Muscle of arm (tissue), 12 donors: ENCODE measurements around the gene KLHL11. TPM values are rescaled to one million over a fixed set of nuclear protein-coding genes. Genes with fewer than 3 reads are reported as not detected.
"Not testable (repeated sequence)": the region's sequence is repeated elsewhere in the genome, so short reads cannot be mapped to it uniquely, and the experiment has no call there.

Source experiments
- DNase-seq: peaks from one replicate; pipeline ENCODE4 v3.0.0-alpha.2; 2013
- polyA plus RNA-seq, 12 donors: library from polyadenylated mRNA; unstranded; fragments of 120-200 nt; gene quantifications; one replicate each; pipeline ENCODE4 v1.2.1, GENCODE V29; 2013; ENCODE audit not compliant: insufficient read length in 12 of 12

KLHL11 gene
- polyA plus RNA-seq, 12 donors, result 4.7 to 8.1 (median 6.3) TPM; not detected in 1

DNA sequence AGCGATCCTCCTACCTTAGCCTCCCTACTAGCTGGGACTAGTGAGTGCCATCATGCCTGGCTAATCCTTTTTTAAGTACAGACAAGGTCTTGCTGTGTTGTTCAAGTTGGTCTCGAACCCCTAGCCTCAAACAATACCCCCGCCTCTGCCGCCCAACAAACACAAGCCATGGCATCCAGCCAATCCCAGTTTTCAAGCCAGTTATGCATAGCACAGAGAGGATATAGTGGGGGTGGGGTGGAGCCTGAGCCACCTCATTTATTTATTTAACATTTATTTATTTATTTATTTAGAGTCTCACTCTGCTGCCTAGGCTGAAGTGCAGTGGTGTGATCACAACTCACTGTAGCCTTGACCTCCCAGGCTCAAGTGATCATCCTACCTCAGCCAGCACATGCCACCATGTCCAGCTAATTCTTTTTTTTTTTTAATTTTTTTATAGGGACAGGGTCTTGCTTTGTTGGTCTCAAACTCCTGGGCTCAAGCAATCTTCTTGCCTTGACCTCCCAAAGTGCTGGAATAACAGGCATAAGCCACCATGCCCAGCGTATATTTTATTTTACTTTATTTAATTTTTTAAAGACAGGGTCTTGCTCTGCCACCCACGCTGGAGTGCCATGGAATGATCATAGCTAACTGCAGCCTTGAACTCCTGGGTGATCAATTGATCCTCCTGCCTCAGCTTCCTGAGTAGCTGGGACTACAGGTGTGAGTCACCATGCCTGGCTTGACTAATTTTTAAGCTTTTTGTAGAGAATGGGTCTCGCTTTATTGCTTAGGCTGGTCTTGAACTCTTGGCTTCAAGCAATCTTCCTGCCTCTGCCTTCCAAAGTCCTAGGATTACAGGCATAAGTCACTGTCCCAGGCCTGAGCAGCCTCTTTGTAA lies 26.2 kb upstream of the KLHL11 start:
- no peak for DNase-seq

DNA sequence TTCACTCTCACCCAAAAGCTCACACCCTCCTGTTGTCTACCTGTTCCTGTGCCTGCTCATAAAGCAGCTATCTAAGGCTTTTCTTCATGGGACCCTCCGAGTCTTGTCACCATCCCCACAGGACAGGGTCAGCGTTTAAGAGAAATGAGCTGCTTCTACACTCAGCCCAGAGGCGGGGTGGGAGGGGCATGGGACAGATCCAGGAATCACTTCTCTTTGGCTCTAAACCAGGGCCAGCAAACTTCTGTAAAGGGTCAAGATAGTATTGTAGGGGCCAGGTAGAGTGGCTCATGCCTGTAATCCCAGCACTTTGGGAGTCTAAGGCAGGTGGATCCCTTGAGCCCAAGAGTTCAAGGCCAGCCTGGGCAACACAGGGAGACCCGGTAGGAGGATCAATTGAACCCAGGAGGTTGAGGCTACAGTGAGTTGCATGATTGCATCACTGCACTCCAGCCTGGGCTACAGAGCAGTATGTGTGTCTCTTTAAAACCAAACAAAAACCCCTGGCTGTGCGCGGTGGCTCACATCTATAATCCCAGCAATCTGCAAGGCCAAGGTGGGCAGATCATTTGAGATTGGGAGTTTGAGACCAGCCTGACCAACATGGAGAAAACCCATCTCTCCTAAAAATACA lies 23.2 kb upstream of the KLHL11 start:
- DNase-seq, result no peak

- DNase-seq, result no peak
These were observed 20.5 kb upstream of the KLHL11 start for GRCh38 chr17:41885733-41886132.

- DNase-seq, result no peak
These were observed 17.5 kb upstream of the KLHL11 start for GRCh38 chr17:41882756-41883155.

DNA sequence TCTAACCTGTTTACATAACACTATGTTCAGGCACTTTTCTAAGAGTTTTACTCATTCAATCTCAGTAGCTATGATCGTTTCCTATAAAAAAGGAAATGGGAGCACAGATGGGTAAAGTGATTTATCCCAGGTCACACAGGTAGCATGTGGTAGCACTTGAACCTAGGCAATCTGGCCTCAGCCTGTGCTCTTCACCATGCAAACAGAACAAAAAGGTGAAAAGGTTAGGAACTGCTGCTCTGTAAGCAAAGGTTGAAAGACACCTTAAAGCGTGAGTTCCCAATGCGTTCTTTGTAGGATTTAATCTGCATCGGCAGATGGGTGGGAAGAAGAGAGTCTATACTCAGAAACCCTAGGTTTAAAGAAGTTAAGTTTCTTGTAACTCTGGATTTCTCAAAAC lies 14.9 kb upstream of the KLHL11 start:
- DNase-seq, result no peak

DNA sequence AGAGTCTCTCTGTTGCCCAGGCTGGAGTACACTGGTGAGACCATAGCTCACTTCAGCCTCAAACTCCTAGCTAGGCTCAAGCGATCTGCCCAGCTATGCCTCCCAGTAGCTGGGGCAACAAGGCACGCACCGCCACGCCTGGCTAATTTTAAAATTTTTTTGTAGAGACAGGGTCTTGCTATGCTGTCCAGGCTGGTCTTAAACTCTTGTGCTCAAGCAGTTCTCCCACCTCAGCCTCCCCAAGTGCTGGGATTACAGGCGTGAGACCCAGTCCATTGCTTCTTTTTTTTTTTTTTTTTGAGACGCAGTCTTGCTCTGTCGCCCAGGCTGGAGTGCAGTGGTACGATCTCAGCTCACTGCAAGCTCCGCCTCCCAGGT lies 9.1 kb upstream of the KLHL11 start:
- DNase-seq, result not testable (repeated sequence)

- no peak for DNase-seq
These were observed 8.5 kb upstream of the KLHL11 start for GRCh38 chr17:41873559-41874292.

GRCh38 chr17:41871789-41872188 lies 6.6 kb upstream of the KLHL11 start:
- DNase-seq, result no peak

DNA sequence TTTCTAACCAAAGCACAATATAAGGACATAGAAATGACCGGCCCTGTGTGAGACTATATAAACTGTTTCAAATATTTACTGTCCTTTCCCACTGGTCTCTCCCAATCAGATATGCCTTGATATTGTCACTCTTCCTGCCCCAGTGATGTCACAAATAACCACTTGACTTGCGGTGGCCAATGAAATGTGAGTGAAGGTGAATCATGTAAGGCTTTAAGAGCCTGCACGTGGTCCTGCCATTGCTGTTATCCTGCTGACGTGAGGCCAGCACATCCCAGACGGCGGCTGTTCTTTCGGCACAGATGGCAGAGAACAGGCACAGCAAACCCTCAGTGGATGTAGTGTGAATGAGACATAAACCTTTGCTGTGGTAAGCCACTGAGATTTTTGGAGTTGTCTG lies 5.4 kb upstream of the KLHL11 start:
- DNase-seq, result no peak

DNA sequence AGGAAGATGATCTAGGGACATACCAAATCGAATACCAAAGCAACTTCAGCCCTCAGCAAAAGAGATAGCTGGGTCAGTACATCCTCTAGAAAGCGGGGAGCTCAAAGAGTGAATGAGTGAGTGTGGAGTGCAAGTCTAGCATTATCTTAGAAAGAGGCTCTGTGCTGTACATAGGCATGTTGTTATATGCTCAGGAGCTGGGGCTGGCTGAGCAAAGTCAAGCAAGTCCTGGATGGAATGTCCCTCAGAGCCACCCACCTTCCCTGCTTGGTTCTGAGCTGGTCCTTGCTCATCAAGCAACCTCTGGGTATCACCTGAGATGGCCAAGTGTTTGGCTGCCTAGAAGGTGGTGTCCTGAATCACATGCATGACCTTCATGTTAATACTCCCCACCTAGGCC lies 4.9 kb upstream of the KLHL11 start:
- DNase-seq, result no peak

- no peak for DNase-seq
These were observed 4.2 kb upstream of the KLHL11 start for GRCh38 chr17:41869426-41869825.

DNA sequence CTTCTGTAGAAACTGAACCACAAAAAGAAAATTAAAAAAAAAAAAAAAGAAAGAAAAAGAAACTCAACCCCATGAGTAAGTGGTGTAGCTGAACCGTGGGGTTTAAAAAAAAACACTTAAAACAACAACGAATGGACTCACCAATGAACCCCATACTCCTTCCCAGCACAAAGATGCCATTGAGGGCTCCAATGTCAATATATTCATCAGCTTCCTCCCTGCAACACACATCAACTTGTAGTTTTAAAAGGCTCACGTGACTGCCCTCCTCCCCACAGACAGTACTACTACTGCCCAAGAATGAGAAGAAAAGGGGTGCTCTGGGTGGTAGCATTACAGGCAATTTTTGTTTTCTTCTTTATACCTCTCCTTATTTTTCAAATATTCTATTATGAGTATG lies 3.3 kb upstream of the KLHL11 start:
- DNase-seq, result no peak

- DNase-seq, result no peak
These were observed 322 bp upstream of the KLHL11 start for GRCh38 chr17:41865596-41865893.

- DNase-seq, result no peak
These were observed 756 bp downstream of the KLHL11 start for GRCh38 chr17:41864498-41864835.

DNA sequence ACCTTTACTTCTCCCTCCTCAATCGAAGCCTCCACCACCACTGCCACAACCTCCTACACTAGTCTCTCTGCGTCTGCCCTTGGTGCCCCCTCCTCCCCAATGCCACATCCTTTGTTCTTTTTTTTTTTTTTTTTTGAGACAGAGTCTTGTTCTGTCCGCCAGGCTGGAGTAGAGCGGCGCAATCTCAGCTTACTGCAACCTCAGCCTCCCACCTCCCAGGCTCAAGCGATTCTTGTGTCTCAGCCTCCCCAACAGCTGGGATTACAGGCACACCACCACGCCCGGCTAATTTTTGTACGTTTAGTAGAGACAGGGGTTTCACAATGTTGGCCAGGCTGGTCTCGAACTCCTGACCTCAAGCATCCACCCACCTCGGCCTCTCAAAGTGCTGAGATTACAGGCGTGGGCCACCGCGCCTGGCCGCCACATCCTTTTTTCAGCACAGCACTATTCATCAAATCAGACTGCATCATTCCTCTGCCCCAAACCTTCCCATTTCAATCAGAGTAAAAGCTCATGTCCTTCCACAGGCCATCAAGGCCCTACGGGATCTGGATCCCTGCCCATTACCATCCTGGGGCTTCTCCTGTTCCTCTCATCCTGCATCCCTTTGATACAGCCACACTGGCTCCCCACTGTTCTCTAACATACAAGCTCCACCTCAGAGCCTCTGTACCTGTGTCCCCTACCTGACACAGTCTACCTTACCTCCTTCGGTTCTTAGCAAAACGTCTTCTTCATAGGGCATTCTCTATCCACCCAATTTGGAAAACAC lies 2.0 kb downstream of the KLHL11 start:
- DNase-seq, result no peak

DNA sequence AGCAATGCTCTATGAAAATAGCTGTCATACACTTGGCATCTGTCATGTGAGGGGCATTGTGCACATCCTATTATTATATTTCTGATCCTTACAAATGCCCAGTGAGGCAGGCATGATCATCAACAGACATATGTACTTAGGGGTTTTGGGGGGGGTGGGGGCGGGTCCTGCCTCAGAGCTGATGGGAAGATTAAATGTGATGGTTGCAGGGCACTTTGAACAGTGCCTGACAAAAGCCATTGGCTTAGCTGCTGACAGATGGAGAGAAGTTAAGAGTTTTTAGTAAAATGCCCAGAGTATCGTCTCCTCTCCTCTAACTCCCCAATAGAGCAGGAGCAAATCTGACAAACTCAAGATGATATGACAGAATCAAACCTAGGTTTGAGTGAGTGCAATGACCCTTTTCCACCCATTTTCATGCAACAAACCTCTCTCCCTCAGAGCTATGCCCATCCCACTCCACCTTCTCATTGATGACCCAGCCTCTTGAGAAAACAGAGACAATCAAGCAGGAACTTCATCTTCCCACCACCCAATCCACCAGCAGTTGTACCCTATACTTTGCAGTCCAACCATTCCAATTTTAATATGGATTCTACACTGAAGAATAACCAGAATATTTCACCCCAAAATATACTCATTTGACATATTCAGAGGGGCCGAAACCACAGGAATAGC lies 4.8 kb downstream of the KLHL11 start:
- DNase-seq, result no peak

GRCh38 chr17:41851382-41851781 lies 13.8 kb downstream of the KLHL11 start:
- not testable (repeated sequence) for DNase-seq

DNA sequence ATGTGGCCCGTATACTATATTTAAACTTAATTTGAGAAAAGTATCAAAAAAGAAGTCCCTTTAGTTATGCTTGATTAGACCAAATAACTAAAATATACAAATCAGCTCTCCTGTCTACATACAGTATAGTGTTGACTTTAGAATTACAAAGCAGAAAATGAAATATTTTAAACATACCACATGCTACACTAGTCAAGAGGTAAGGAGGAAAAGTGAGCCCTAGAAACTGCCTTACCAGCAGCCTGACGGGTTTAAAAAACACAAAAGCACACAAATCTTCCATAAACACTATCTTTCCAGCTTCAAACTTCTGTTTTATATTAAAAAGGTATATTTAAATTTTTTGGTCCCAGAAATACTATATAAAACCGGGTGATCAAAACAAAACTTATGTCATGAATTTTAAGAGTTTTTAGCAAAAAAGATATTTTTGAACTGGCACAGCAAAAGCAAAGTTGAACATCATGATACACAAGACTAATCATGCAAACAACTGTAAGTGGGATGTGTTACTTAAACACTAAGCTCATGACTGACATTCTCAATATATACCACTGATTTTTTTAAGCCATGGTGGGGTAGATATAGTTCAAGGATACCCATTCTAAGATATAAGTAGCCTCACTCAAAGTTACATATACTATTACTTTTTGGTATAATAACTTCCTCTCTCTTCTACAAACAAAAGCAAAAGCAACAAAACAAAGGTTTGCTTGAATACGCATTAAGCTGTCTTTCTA lies 15.8 kb downstream of the KLHL11 start:
- no peak for DNase-seq

- no peak for DNase-seq
These were observed 16.4 kb downstream of the KLHL11 start for GRCh38 chr17:41848788-41849187.

GRCh38 chr17:41844971-41845370 lies 20.3 kb downstream of the KLHL11 start:
- no peak for DNase-seq

- DNase-seq, result not testable (repeated sequence)
These were observed 24.4 kb downstream of the KLHL11 start for GRCh38 chr17:41840781-41841180.
